ENCODE results near the gene DOK4. TPM values are rescaled to one million over a fixed set of nuclear protein-coding genes. Genes with fewer than 3 reads are reported as not detected.

DOK4 gene
- total and polyA plus RNA-seq, 2 experiments from 2014 or later, result 11.4 to 29.1 TPM

- Histone ChIP-seq H3K36me3 (ENCODE audit: insufficient read depth) (no peaks in the 10 kb centered on the region), H3K27ac (ENCODE audit: low read depth) (no peak overlapping the region), H3K4me3 (peak overlapping the region; percentile 26; the same call in 1 of the 2 replicates), H3F3A (replicated peaks; ENCODE audit: low read depth) (peaks cover 15% of the 10 kb centered on the region; the same call in 1 of the 2 replicates), H3K79me2 (replicated peaks; ENCODE audit: insufficient read depth) (peaks cover 15% of the 10 kb centered on the region), H3K27me3 (ENCODE audit: insufficient read depth) (peaks cover 12% of the 10 kb centered on the region), H3K4me1 (ENCODE audit: insufficient read depth) (peaks cover 37% of the 10 kb centered on the region), H3K4me2 (peak overlapping the region; percentile 69), H3K9me2 (ENCODE audit: insufficient read depth) (no peaks in the 10 kb centered on the region), H4K20me1 (replicated peaks; ENCODE audit: insufficient read depth) (peaks cover 9% of the 10 kb centered on the region; the same call in 1 of the 2 replicates), H2AFZ (no peak overlapping the region)
- Mint-ChIP-seq H3K9me3 (peaks cover 3% of the 10 kb centered on the region; the same call in 2 of the 3 replicates), H3K36me3 (ENCODE audit: low read depth) (peaks cover 30% of the 10 kb centered on the region), H3K27me3 (ENCODE audit: insufficient read depth, low read depth, poor library complexity) (peaks cover 42% of the 10 kb centered on the region), H3K4me3 (peak overlapping the region; percentile 39; the same call in 2 of the 3 replicates), H3K27ac (peak overlapping the region; percentile 39; the same call in 1 of the 2 replicates), H3K4me1 (peaks cover 63% of the 10 kb centered on the region)
- ATAC-seq (no peak), DNase-seq (ENCODE audit: low spot score) (no peak)
- TF ChIP-seq EZH2phosphoT487 (IDR thresholded peaks at IDR 0.05; ENCODE audit: unreplicated experiment), result no peak
- TF ChIP-seq EZH2 (IDR thresholded peaks at IDR 0.05; ENCODE audit: low read depth, unreplicated experiment), result no peak
- no peak for TF ChIP-seq CTCF (conservative IDR thresholded peaks at IDR 0.05; ENCODE audit: low read depth in 2 of 2)
- TF ChIP-seq CREB1 (CRISPR knock-in tag; IDR thresholded peaks at IDR 0.05; ENCODE audit: low read depth), result no peak
- no peak for TF ChIP-seq JUNB (IDR thresholded peaks at IDR 0.05; ENCODE audit: unreplicated experiment)
- TF ChIP-seq, protein P1, sequence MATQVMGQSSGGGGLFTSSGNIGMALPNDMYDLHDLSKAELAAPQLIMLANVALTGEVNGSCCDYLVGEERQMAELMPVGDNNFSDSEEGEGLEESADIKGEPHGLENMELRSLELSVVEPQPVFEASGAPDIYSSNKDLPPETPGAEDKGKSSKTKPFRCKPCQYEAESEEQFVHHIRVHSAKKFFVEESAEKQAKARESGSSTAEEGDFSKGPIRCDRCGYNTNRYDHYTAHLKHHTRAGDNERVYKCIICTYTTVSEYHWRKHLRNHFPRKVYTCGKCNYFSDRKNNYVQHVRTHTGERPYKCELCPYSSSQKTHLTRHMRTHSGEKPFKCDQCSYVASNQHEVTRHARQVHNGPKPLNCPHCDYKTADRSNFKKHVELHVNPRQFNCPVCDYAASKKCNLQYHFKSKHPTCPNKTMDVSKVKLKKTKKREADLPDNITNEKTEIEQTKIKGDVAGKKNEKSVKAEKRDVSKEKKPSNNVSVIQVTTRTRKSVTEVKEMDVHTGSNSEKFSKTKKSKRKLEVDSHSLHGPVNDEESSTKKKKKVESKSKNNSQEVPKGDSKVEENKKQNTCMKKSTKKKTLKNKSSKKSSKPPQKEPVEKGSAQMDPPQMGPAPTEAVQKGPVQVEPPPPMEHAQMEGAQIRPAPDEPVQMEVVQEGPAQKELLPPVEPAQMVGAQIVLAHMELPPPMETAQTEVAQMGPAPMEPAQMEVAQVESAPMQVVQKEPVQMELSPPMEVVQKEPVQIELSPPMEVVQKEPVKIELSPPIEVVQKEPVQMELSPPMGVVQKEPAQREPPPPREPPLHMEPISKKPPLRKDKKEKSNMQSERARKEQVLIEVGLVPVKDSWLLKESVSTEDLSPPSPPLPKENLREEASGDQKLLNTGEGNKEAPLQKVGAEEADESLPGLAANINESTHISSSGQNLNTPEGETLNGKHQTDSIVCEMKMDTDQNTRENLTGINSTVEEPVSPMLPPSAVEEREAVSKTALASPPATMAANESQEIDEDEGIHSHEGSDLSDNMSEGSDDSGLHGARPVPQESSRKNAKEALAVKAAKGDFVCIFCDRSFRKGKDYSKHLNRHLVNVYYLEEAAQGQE (IDR thresholded peaks at IDR 0.05; ENCODE audit: unreplicated experiment), result no peak
- TF ChIP-seq, protein P2, sequence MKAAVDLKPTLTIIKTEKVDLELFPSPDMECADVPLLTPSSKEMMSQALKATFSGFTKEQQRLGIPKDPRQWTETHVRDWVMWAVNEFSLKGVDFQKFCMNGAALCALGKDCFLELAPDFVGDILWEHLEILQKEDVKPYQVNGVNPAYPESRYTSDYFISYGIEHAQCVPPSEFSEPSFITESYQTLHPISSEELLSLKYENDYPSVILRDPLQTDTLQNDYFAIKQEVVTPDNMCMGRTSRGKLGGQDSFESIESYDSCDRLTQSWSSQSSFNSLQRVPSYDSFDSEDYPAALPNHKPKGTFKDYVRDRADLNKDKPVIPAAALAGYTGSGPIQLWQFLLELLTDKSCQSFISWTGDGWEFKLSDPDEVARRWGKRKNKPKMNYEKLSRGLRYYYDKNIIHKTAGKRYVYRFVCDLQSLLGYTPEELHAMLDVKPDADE (IDR thresholded peaks at IDR 0.05), result no peak
- no peak for TF ChIP-seq ZNF462 (CRISPR knock-in tag; IDR thresholded peaks at IDR 0.05)
- no peak for TF ChIP-seq ZNF114 (CRISPR knock-in tag; IDR thresholded peaks at IDR 0.05)
- no peak for TF ChIP-seq ZNF331 (CRISPR knock-in tag; IDR thresholded peaks at IDR 0.05; ENCODE audit: low read depth)
- no peak for TF ChIP-seq STAT1 (IDR thresholded peaks at IDR 0.05; ENCODE audit: unreplicated experiment)
- TF ChIP-seq NANOG (IDR thresholded peaks at IDR 0.05; ENCODE audit: borderline replicate concordance), result no peak
- no peak for TF ChIP-seq POLR2AphosphoS5 (IDR thresholded peaks at IDR 0.05; ENCODE audit: low read depth)
Observed at GRCh38 chr16:57532266-57532625, 46.0 kb upstream of the DOK4 start.
